Head of caudate nucleus (tissue), 42 donors: ENCODE results near the gene HNRNPAB.
"Not testable (repeated sequence)": the region's sequence is repeated elsewhere in the genome, so short reads cannot be mapped to it uniquely, and the experiment has no call there.

ENCODE experiments used
- DNase-seq, 42 donors: peaks; one replicate each; pipeline versions ENCODE4 v3.0.0 to v3.0.0-alpha.2; 2020 to 2021; ENCODE audit warnings: mixed read lengths in 7 of 42
- intact Hi-C: fragments of 100-400 bp; cut with DNase I; formaldehyde crosslinking; loops from one replicate; pipeline ENCODE4 v1.15.0; 2022

The HNRNPAB gene

GRCh38 chr5:178223196-178223773 lies 19.0 kb downstream of the HNRNPAB start:
- no peak for DNase-seq
- intact Hi-C loops = no loop called here

- DNase-seq = no peak
- intact Hi-C loops = no loop called here
Measured at GRCh38 chr5:178223828-178224335, 19.5 kb downstream of the HNRNPAB start.

DNA sequence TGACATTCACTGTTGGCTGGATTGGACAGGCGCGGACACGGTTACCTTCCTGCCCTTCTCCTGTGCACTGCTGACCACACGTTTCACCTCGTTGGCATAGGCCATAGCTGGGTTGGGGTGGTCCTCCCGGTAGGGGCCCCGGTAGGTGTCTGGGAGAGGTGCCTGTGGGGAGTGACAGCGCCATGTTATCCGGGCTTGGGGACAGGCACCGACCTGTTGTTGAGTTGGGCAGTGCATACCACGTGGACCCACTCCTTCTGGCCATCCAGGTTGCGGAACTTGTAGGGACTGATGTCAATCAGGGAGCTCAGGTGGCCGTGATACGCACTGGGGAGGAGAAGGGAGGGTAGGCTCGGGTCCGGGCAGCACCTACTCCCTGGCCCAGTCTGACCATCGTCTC lies 20.1 kb downstream of the HNRNPAB start:
- intact Hi-C loops = no loop called here
- no peak for DNase-seq

DNA sequence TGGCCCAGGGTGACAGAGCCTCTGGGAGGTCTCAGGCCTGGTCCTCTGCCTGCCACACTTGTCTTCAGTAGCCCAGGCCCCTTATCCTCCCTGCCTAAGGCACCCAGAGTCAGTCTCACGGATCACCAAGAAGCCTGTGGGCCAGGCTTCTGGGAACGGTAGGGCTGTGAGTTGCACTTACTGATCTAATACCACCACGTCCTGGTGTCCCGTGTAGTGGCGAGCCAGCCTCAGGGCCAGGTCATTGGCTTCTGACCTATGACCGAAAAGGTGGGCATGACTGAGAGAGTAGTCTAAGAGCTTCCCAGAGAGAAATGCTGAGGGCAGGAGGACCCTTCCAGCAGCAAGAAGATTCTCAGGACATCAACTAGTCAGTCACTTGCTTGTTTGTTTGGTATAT lies 20.8 kb downstream of the HNRNPAB start:
- intact Hi-C loops = no loop called here
- DNase-seq = no peak

GRCh38 chr5:178227138-178227659 lies 22.9 kb downstream of the HNRNPAB start:
- DNase-seq = no peak
- intact Hi-C loops = no loop called here

- DNase-seq = no peak
- intact Hi-C loops = no loop called here
Measured at GRCh38 chr5:178227929-178228328, 23.6 kb downstream of the HNRNPAB start.

DNA sequence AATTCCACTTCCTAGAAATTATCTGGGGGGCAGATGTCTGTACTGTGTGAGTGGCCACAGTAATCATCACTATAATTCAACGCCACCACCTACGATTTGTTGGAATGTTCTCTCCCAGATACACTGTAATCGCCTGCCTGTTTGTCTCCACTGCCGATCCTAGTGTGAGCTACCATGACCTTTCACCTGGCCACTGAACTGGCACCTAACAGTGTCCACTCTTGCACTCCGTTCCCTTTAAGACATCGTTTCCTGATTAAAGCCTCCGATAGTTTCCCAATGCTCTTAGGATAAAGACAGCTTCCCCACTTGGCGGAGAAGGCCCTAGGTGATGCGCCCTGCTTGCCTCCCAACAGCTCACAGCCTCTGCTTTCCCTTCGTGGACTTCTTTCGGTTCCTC lies 24.3 kb downstream of the HNRNPAB start:
- intact Hi-C loops = no loop called here
- DNase-seq = no peak

DNA sequence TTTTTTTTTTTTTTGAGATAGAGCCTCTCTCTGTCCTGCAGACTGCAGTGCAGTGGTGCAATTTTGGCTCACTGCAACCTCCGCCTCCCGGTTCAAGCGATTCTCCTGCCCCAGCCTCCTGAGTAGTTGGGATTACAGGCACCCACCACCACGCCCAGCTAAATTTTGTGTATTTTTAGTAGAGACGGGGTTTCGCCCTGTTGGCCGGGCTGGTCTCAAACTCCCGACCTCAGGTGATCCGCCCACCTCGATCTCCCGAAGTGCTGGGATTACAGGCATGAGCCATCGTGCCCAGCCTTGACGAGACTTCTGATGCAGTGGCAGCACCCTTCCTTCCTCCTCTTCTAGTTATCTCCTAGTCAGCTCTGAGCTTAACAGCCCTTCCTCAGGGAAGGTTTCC lies 24.8 kb downstream of the HNRNPAB start:
- intact Hi-C loops, DNase-seq: not testable (repeated sequence)

DNA sequence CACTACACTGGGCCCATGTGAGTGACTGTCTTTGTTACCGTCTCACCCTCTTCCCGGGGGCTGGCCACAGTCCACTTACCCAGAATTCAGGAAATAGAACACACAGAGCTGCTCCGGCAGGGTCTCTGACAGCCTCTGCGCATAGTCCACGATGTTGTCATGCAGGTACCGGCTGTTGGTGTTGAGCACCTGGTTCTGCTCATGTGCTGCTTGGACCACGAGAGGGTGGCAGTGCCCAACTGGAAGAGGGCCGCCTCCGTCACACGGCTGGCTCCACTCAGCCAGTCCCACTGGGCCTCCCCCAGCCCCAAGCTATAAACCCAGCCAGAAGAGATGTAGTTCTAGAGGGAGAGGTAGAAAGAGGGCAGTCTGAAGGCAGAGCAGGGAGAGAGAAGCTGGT lies 25.5 kb downstream of the HNRNPAB start:
- DNase-seq = no peak
- intact Hi-C loops = no loop called here

GRCh38 chr5:178230879-178231538 lies 26.7 kb downstream of the HNRNPAB start:
- intact Hi-C loops = no loop called here
- DNase-seq = peak in 14 of 42 donors; percentile 21 to 62 (median 50)

DNA sequence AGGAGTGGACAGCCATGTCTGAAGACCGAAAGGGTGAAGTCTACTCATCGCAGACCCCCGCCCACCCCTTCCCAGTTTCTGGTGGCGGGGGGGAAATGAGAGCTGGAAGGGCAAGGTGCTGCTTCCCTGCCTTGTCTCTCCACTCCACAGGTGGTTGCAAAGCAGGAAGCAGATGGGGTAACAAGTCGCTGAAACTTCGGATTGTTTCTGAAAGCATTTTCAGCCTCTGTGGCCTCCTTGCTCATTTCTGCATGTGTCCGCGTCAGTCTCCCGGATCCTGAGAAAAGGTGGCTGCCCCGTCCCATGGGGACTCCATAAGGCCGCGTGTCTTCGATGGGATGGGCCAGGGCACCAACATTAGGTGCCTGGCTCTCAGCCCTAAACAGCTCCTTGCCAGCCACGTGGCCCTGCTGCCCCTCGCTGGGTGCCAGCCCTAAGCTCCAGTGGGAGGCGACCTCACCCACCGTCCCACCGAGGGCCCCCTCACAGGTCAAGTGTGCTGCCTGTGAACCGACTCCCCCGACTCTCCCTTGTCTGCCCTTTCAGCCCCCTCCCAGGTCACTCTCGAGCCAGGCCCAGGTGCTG lies 27.3 kb downstream of the HNRNPAB start:
- DNase-seq = no peak
- intact Hi-C loops = no loop called here

DNA sequence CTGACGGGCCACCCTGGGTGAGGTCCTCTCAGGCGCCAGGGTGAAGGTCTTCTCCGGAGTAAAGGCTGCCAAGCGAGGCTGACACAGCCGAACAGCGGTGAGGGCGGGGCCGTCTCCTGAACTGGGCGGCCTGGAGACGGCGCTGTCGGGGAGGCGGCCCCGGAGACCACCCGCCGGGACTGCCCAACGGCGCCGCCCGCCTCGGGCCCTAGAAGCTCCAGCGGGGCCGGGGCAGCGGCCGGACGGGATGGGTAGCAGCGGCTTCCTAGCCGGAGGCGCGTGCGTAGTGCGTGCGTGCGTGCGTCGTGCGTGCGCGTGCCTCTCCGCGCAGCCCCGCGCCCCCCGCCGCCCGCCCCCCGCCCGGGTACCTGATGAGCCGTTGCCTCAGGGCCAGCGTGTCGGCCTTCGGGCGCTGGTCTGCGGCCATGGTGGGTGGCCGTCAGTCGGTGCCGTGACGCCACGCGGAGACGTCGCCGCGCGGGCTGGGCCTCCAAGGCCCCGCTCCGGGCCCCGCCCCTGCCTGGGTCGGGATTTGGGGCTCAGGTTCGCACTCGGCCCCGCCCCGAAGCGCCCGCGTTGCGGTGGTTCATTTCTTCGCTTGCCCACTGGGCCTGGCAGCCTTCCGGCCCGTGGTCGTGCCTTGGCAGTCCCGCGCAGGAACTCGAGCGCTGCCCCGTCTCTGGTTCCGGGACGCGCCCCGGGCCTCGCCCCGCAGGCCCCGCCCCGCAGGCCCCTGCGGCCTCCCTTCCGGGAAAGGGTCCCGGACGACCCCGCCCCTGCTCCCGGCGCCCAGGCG lies 28.0 kb downstream of the HNRNPAB start, which contains the start of gene PHYKPL:
Gene PHYKPL (minus strand): TSS at position 679 of the 796 bp plus-strand sequence. CDS start 252 bp downstream, at position 427.
- intact Hi-C loops = no loop called here
- DNase-seq = peak; percentile 25 to 86 (median 76)

GRCh38 chr5:178232920-178233429 lies 28.6 kb downstream of the HNRNPAB start:
- DNase-seq = no peak
- intact Hi-C loops = no loop called here

- DNase-seq = no peak
- intact Hi-C loops = no loop called here
Measured at GRCh38 chr5:178234121-178234749, 29.9 kb downstream of the HNRNPAB start.

DNA sequence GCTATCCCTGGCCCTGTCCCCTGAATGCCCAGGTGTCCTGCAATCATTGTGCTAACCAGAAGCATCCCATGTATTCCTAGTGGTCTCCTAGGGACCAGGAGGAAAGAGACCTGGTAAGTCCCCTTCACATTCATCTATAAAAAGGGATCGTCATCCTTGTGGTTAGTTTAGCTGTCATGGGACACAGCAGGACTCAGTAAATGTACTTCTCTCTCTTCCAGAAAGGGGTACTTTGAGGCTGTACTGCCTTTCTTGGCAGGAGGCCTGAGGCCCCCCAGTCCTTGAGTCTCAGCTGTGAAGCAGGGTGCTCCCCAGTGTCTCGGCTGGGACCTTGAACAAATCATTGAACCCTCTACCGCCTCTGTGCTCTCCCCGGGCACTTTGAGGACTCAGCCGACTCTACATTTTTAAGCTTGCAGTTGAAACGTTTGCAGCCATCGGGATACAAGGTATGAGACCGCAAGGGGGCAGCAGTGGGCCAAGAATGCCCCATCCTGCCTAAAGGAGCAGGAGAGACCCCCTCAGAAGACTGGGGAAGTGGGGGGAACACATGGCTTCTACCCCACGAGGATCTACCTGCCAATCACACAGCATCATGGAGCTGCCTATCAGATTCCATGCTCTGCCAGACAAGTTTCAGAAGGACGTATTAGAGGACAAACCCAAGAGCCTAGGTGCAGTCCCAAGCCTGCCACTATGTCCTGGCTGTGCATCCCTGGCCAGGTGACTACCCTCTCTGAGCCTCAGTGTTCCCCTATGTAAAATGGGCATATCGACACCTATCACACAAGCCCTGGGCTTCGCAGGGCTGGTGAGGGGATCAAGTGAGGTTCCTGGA lies 30.6 kb downstream of the HNRNPAB start:
- peak; percentile 68 to 90 (median 81) for DNase-seq
- intact Hi-C loops = no loop called here

DNA sequence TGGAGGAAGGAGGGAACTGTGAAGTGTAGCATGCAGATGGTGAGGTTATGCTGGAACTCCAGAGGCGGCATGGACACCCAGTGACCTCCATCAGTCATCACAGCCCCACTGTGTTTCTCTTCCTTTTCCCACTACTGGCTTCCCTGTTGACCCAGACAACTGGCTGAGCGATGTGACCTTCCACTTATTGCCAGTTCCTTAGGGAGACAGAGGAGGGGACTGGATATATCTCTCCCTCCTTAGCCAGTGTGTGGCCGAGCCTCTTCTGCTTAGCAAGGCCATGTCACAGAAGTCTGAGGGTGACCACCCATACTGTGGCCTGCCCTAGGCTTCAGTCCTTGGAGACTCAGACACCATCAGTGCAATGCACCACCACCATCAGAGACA lies 31.2 kb downstream of the HNRNPAB start:
- intact Hi-C loops = no loop called here
- no peak for DNase-seq

DNA sequence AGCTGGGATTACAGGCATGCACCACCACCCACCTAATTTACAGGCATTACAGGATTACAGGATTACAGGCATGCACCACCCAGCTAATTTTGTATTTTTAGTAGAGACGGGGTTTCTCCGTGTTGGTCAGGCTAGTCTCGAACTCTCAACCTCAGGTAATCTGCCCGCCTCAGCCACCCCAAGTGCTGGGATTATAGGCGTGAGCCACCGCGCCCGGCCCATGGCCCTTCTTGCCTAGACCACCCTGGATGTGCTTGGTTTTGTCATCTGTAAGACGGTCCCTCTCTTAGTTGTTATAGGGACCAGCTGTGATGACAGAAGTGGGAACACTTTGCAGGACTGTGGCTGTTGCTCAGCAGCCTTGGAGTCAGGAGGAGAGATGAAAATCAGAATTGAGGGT lies 31.8 kb downstream of the HNRNPAB start:
- no peak for DNase-seq
- intact Hi-C loops = no loop called here

DNA sequence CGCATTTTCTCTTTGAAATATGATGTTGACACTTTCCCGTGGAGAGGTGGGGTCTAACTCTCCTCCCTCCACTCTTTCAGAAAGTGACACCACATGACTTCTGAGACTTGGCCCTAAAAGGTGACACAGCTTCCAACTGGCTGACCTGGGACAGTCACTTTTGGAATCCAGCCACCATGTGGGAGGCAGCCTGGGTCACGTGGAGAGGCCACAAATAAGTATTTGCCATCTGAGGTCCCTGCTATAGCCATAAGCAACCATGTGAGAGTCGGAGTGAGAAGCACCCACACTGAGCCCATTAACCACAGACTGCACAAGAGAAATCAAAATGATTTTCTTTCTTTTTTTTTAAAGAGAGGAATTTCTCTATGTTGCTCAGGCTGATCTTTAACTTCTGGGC lies 32.3 kb downstream of the HNRNPAB start:
- DNase-seq = peak in 2 of 42 donors; percentile 26 to 42
- intact Hi-C loops = no loop called here
